ENCODE data around the gene RGS17.
A peak's percentile ranks its signal among the peaks of the same experiment; 100 is the strongest.
"Not testable (repeated sequence)": the region's sequence is repeated elsewhere in the genome, so short reads cannot be mapped to it uniquely, and the experiment has no call there.

RGS17 gene

GRCh38 chr6:152981989-152982903 is 148.8 kb downstream of the RGS17 start:
- peak; percentile 51 for DNase-seq

GRCh38 chr6:152981219-152981618 is 149.9 kb downstream of the RGS17 start:
- peak; percentile 42 for DNase-seq

GRCh38 chr6:152980656-152981055 is 150.4 kb downstream of the RGS17 start:
- no peak for DNase-seq

GRCh38 chr6:152979116-152979515 is 152.0 kb downstream of the RGS17 start:
- no peak for DNase-seq

- no peak for DNase-seq
Measured at GRCh38 chr6:152978058-152978457, 153.0 kb downstream of the RGS17 start.

GRCh38 chr6:152977556-152977955 is 153.5 kb downstream of the RGS17 start:
- DNase-seq: no peak

- no peak for DNase-seq
Measured at GRCh38 chr6:152976749-152977148, 154.3 kb downstream of the RGS17 start.

- DNase-seq: peak; percentile 36
Measured at GRCh38 chr6:152975204-152975915, 155.7 kb downstream of the RGS17 start.

GRCh38 chr6:152973916-152974315 is 157.2 kb downstream of the RGS17 start:
- no peak for DNase-seq

GRCh38 chr6:152969688-152970418 is 161.2 kb downstream of the RGS17 start:
- DNase-seq: no peak

- not testable (repeated sequence) for DNase-seq
Measured at GRCh38 chr6:152966168-152966894, 164.8 kb downstream of the RGS17 start.

GRCh38 chr6:152959333-152959732 is 171.7 kb downstream of the RGS17 start:
- DNase-seq: no peak

GRCh38 chr6:152957796-152958195 is 173.3 kb downstream of the RGS17 start:
- no peak for DNase-seq

All from hematopoietic multipotent progenitor cell treated with erythropoietin and hydrocortisone succinate and interleukin-3 and kit ligand, for 8 days (in vitro differentiated cells).